GM23248 (cell line): ENCODE measurements around the gene XXYLT1.

ENCODE experiments used
- EZH2 ChIP-seq: fragments of 200-600 bp; sonication (generic); IDR thresholded peaks from 2 replicates; pipeline ENCODE4 v1.6.1; 2018; ENCODE audit warnings: antibody characterized with exemption, mild to moderate bottlenecking; ENCODE audit not compliant: insufficient read depth, poor library complexity, severe bottlenecking
- EZH2phosphoT487 ChIP-seq: fragments of 200-600 bp; sonication (generic); IDR thresholded peaks from 2 replicates; pipeline ENCODE4 v1.6.1; 2018; ENCODE audit warnings: antibody characterized with exemption, moderate library complexity, mild to moderate bottlenecking, low read depth; ENCODE audit not compliant: insufficient read depth

- TF ChIP-seq EZH2 = no peak
- no peak for TF ChIP-seq EZH2phosphoT487
Observed at GRCh38 chr3:195137638-195138588, 133.0 kb downstream of the XXYLT1 start.
